Measurements from ENCODE around the gene EPGN.

- TF ChIP-seq CTCF (IDR thresholded peaks at IDR 0.05; ENCODE audit: low read depth, low read length) (peak; percentile 79), EZH2phosphoT487 (IDR thresholded peaks at IDR 0.05; ENCODE audit: low read depth) (no peak)
Measured at GRCh38 chr4:74320559-74321118, 12.4 kb downstream of the EPGN start.

Data from OCI-LY3 (cell line).